K562 (cell line): Measurements from ENCODE around the gene CMA1. TPM values are rescaled to one million over a fixed set of nuclear protein-coding genes. Genes with fewer than 3 reads are reported as not detected.

ENCODE experiments used
- ATAC-seq: fragments of 200-7000 bp; cut with Tn5 transposase; 3 replicates; pipeline ENCODE4 v1.9.1; 2020; ENCODE audit warnings: moderate library complexity
- BruUV-seq: library from RNA; stranded (reverse); fragments of 400-500 nt; replicated peaks from 2 replicates; lab custom pipeline; 2021; lab: Mats Ljungman, UMichigan
- CTCF ChIA-PET: fragments of 300-600 bp; formaldehyde crosslinking; extraction: SDS; loops from one replicate; lab custom pipeline; 2021; ENCODE audit warnings: low intra/inter-chr PET ratio; lab: Yijun Ruan, JAX
- POLR2A ChIA-PET: fragments of 300-600, 350-650 bp; sonication (Branson Sonifier 250); formaldehyde crosslinking; extraction: SDS; loops from one replicate; lab custom pipeline; 2021; ENCODE audit warnings: antibody characterized with exemption, inconsistent platforms; lab: Yijun Ruan, JAX
- DNase-seq, 4 experiments: peaks; one replicate each; pipeline versions ENCODE4 v3.0.0 to v3.0.0-alpha.2; 2011 to 2018; ENCODE audit warnings: low spot score in 3 of 4, mixed read lengths in 3 of 4; ENCODE audit errors: extremely low read depth in 1 of 4
- FAIRE-seq: peaks from 2 replicates; lab custom pipeline; 2011; peaks lifted over from hg19 to GRCh38; lab: Jason Lieb, UNC
- H2AFZ ChIP-seq: 2 replicates; pipeline ENCODE4 v1.6.0; 2011; ENCODE audit warnings: low read depth, low read length, control low read depth, inconsistent platforms
- H3K27ac ChIP-seq: fragments of 200-600 bp; 3 replicates; pipeline ENCODE4 v1.8.0; 2011; ENCODE audit warnings: low read depth, mild to moderate bottlenecking, control low read depth, inconsistent platforms, low read length, moderate library complexity, mixed read lengths; ENCODE audit errors: extremely low read depth
- H3K27me3 ChIP-seq, 2 experiments: fragments of 300-600 bp in 1 of 2; 2 replicates in 1 of 2; 3 replicates in 1 of 2; pipeline versions ENCODE4 v1.6.0 to v1.8.0; 2011; ENCODE audit warnings: inconsistent platforms in 2 of 2, low read length in 2 of 2, mild to moderate bottlenecking in 1 of 2, mixed read lengths in 1 of 2, moderate library complexity in 1 of 2; ENCODE audit not compliant: control insufficient read depth in 2 of 2, insufficient read depth in 2 of 2
- H3K36me3 ChIP-seq: fragments of 300-600 bp; 3 replicates; pipeline ENCODE4 v1.8.0; 2011; ENCODE audit warnings: mild to moderate bottlenecking, low read length, inconsistent platforms; ENCODE audit not compliant: control insufficient read depth, insufficient read depth
- H3K4me1 ChIP-seq, 2 experiments: fragments of 200-600 bp in 1 of 2; replicated peaks in 1 of 2; 2 replicates in 1 of 2; 3 replicates in 1 of 2; pipeline versions ENCODE4 v1.5.1 to v1.8.0; 2011; ENCODE audit warnings: inconsistent platforms in 2 of 2, low read length in 2 of 2, mild to moderate bottlenecking in 1 of 2, mixed read lengths in 1 of 2, moderate library complexity in 1 of 2; ENCODE audit not compliant: control insufficient read depth in 2 of 2, insufficient read depth in 2 of 2
- H3K4me2 ChIP-seq: 2 replicates; pipeline ENCODE4 v1.6.1; 2011; ENCODE audit warnings: low read length, control low read depth, inconsistent platforms, mixed read lengths; ENCODE audit not compliant: insufficient read depth
- H3K4me3 ChIP-seq: fragments of 200-600 bp; sonication (generic), shearing (Covaris generic); 2 replicates; pipeline ENCODE4 v1.5.1; 2016; ENCODE audit warnings: control low read depth, inconsistent platforms
- H3K79me2 ChIP-seq: fragments of 200-600 bp; 3 replicates; pipeline ENCODE4 v1.8.0; 2011; ENCODE audit warnings: low read length, inconsistent platforms; ENCODE audit not compliant: control insufficient read depth, insufficient read depth
- H3K9ac ChIP-seq, 2 experiments: 2 replicates each; pipeline versions ENCODE4 v1.6.0 to v1.6.1; 2011; ENCODE audit warnings: low read depth in 2 of 2, low read length in 2 of 2, control low read depth in 1 of 2, inconsistent platforms in 1 of 2, mild to moderate bottlenecking in 1 of 2, mixed read lengths in 1 of 2; ENCODE audit not compliant: insufficient read depth in 1 of 2
- H3K9me1 ChIP-seq: one replicate; pipeline ENCODE4 v1.6.0; 2011; ENCODE audit warnings: inconsistent platforms, mild to moderate bottlenecking, low read length, moderate library complexity; ENCODE audit not compliant: control insufficient read depth, insufficient read depth
- H3K9me3 ChIP-seq: replicated peaks from 2 replicates; pipeline ENCODE4 v1.5.1; 2011; ENCODE audit warnings: low read depth, low read length, inconsistent platforms; ENCODE audit not compliant: control insufficient read depth, insufficient read depth
- H4K20me1 ChIP-seq: replicated peaks from 2 replicates; pipeline ENCODE4 v1.6.1; 2011; ENCODE audit warnings: low read length, inconsistent platforms, mixed read lengths; ENCODE audit not compliant: control insufficient read depth, insufficient read depth
- IRF2 ChIP-seq: sonication (generic); formaldehyde crosslinking; IDR thresholded peaks from 2 replicates; pipeline ENCODE4 v1.8.1; 2022; ENCODE audit warnings: mild to moderate bottlenecking, missing genetic modification reagents
- JUNB ChIP-seq: fragments of 450-650 bp; formaldehyde crosslinking; conservative IDR thresholded peaks from 2 replicates; pipeline ENCODE4 v1.4.0; 2020; ENCODE audit warnings: mild to moderate bottlenecking
- NFIC ChIP-seq: fragments of 450-650 bp; IDR thresholded peaks from 2 replicates; pipeline ENCODE4 v1.6.1; 2017; ENCODE audit warnings: mild to moderate bottlenecking, inconsistent platforms
- NFRKB ChIP-seq: fragments of 450-650 bp; IDR thresholded peaks from 2 replicates; pipeline ENCODE4 v1.6.1; 2016; ENCODE audit warnings: low read depth
- PRPF4 ChIP-seq: fragments of 200-400 bp; formaldehyde crosslinking; IDR thresholded peaks from one replicate; pipeline ENCODE4 v1.6.1; 2017; ENCODE audit warnings: low read length, low read depth, mild to moderate bottlenecking; ENCODE audit not compliant: insufficient read depth, poor library complexity, severe bottlenecking
- YBX1 ChIP-seq: fragments of 450-650 bp; IDR thresholded peaks from 2 replicates; pipeline ENCODE4 v1.7.1; 2016; ENCODE audit warnings: mild to moderate bottlenecking
- WGBS: fragments of 100-300 bp; shearing (Covaris generic); methylation state at CpG from one replicate; pipeline ENCODE4 v1.1.6; 2016; ENCODE audit warnings: low coverage, mixed read lengths; ENCODE audit not compliant: insufficient coverage; ENCODE audit errors: missing lambda C conversion rate; 5-methylcytosine and 5-hydroxymethylcytosine counted together
- in situ Hi-C: fragments of 300-500 bp; cut with MboI; formaldehyde crosslinking; loops from 4 replicates; pipeline ENCODE4 v1.15.0; 2018; ENCODE audit warnings: inconsistent platforms, mixed read lengths
- intact Hi-C: fragments of 100-400 bp; cut with micrococcal nuclease; formaldehyde crosslinking; loops from 2 replicates; pipeline ENCODE4 v1.14.2; 2022
- polyA plus RNA-seq, 8 experiments: library from polyadenylated mRNA; depleted of rRNA in 4 of 8; stranded (reverse) in 5 of 8; unstranded in 3 of 8; fragments of >200 nt; fragmentation: Nextera tagmentation in 2 of 8; fragmentation: Illumina TruSeq in 1 of 8; extraction: Ambion mirVana in 2 of 8; extraction: Trizol in 1 of 8; gene quantifications; 2 replicates each; pipeline versions ENCODE4 v1.2.1 to v1.2.3, GENCODE V29; 2011 to 2014; ENCODE audit warnings: inconsistent platforms in 1 of 8, missing spikeins in 1 of 8
- total RNA-seq, 7 experiments: library from RNA; depleted of rRNA in 6 of 7; stranded (reverse); fragments of >200 nt in 6 of 7; fragmentation: Illumina TruSeq in 2 of 7; extraction: Trizol in 2 of 7; gene quantifications; 2 replicates each; pipeline versions ENCODE4 v1.2.1 to v1.2.3, GENCODE V29; 2011 to 2021; ENCODE audit warnings: low replicate concordance in 1 of 7
- TF ChIP-seq, protein P1 (sequence below), 2 experiments: fragments of 450-650 bp in 1 of 2; sonication (generic) in 1 of 2; formaldehyde crosslinking in 1 of 2; IDR thresholded peaks in 1 of 2; conservative IDR thresholded peaks in 1 of 2; 2 replicates each; pipeline versions ENCODE4 v1.6.1 to v1.8.1; 2016 to 2023; ENCODE audit warnings: mild to moderate bottlenecking in 2 of 2, moderate library complexity in 2 of 2, inconsistent platforms in 1 of 2, missing genetic modification reagents in 1 of 2
- TF ChIP-seq, protein P2 (sequence below): fragments of 250-450 bp; sonication (Bioruptor Pico); IDR thresholded peaks from 2 replicates; pipeline ENCODE4 v1.9.0; 2021; ENCODE audit warnings: mild to moderate bottlenecking
- TF ChIP-seq, protein P3 (sequence below): fragments of 250-450 bp; sonication (Bioruptor Pico); IDR thresholded peaks from 2 replicates; pipeline ENCODE4 v1.8.0; 2021; ENCODE audit warnings: moderate library complexity, mild to moderate bottlenecking, inconsistent platforms

Gene CMA1
- total and polyA plus RNA-seq, 9 of the 15 experiments (the other 6 are each of a cell fraction or from before 2014, with no cell fraction given): not detected

DNA sequence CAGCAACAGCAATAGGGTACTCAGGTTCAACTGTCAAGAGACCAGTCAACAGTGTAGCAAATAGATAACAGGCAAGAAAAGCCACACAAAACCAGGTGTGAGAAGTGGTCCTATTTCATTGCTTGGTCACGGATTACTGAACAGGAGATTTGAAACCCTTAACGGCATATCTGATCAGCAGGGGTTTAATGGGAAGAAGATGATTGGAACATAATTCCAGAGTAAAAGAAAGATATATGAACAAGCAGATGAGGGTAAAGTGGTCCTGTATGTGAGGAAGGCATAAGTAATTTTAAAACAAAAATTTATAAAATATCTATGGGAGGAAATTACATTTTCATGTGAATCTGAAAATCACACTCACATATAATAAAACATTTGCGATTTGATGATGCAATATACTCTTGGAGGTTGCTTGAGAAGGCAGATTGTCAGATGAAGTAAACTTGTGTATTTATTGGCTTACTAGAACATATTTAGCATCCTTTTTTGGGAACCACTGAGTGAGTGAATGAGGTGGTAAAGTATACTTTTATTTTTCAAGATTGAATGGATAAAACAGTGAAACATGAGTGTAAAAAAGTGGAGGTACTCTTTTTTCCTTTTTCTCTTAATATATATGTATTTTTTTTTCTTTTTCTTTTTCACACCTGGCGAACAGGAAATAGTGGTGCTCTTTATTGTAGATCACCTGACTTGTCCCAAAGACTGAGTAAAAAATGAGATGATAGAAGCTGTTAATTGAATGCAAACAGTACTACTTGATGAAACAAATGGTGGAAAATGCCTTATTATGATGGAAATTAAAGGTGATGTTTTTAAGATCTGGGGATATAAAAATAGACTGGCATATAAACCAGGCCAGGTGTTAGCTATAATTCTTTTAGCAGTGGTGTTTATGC, 43.9 kb downstream of the CMA1 start (continued):
- TF ChIP-seq, protein P1, sequence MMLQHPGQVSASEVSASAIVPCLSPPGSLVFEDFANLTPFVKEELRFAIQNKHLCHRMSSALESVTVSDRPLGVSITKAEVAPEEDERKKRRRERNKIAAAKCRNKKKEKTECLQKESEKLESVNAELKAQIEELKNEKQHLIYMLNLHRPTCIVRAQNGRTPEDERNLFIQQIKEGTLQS (IDR thresholded peaks at IDR 0.05): peak; percentile 61
- TF ChIP-seq, protein P1 (CRISPR knock-in tag; conservative IDR thresholded peaks at IDR 0.05): no peak
- TF ChIP-seq PRPF4 (no peak), NFRKB (no peak), JUNB (CRISPR knock-in tag) (no peak), NFIC (no peak)
- TF ChIP-seq, protein P2, sequence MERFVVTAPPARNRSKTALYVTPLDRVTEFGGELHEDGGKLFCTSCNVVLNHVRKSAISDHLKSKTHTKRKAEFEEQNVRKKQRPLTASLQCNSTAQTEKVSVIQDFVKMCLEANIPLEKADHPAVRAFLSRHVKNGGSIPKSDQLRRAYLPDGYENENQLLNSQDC: no peak

DNA sequence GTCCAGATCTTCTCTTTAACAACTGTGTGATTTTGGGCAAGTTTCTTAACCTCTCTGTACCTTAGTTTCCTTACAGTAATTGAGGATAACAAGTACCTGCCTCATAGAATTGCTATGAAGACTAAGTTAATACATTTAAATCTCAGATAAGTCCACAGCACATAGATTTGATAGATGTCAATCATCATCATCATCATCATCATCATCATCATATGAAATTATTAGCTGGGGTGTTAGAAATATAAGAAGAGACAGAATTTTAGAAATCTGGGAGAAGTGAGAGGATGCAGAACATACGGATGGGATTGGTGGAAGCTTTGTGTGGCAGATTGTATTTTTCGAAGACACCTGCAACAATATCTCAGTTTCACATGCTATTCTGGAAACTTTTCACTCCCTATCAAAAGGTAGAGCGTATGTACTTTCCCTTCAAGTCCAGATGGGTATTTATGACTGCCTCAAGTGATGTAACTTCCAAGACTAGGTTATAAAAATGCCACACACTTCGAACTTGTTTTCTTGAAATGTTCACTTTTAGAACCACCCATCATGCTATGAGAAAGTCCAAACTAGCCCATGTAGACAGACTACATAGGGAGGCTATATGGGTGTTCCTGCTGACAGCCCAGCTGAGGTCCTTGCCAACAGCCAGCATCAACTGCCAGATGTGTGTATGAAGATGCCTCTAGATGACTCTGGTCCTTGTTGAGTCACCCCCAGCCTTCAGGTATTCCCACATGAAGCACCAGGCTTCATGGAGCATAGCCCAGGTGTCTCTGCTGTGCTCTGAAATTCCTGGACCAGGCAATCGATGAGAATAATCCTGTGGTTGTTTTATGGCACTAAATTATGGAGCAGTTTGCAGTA, 44.8 kb downstream of the CMA1 start:
- Histone ChIP-seq H3K79me2 (no peaks in the 10 kb centered on the region), H3K36me3 (no peaks in the 10 kb centered on the region), H3K9me1 (no peaks in the 10 kb centered on the region), H4K20me1 (no peaks in the 10 kb centered on the region), H3K4me1 (no peaks in the 10 kb centered on the region), H3K27me3 (no peaks in the 10 kb centered on the region), H3K27ac (no peak overlapping the region), H3K4me2 (no peak overlapping the region), H3K4me3 (no peak overlapping the region), H2AFZ (no peak overlapping the region), H3K9ac (no peak overlapping the region), H3K9me3 (no peaks in the 10 kb centered on the region)
- ChIA-PET POLR2A (no interaction called here), CTCF (no interaction called here)
- TF ChIP-seq, protein P3, sequence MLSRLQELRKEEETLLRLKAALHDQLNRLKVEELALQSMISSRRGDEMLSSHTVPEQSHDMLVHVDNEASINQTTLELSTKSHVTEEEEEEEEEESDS (CRISPR knock-in tag): no peak
- TF ChIP-seq IRF2 (no peak), YBX1 (no peak)
- intact Hi-C loops (no loop called here), in situ Hi-C loops (no loop called here)
- 15% methylated on average over 5 of the region's 5 CpGs for WGBS
- no peak for ATAC-seq
- DNase-seq: no peak
- FAIRE-seq: no peak
- no TSS peak for BruUV-seq
